Right kidney (tissue), 9 donors: ENCODE results near the gene COG1.
A peak's percentile ranks its signal among the peaks of the same experiment; 100 is the strongest.
"Not testable (repeated sequence)": the region's sequence is repeated elsewhere in the genome, so short reads cannot be mapped to it uniquely, and the experiment has no call there.

Experiments
- DNase-seq: peaks from one replicate; pipeline ENCODE4 v3.0.0-alpha.2; 2016
- long read RNA-seq, 8 donors: transcript quantifications; one replicate each; lab custom pipeline, GENCODE V29; 2026

The COG1 gene
- long read RNA-seq, donor 1, transcript COG1-201 (14 exons, 3,079 nt), result major isoform, 5 of 27 reads
- long read RNA-seq, donor 1, partial matches to known transcripts, result 21 of 27 reads
- long read RNA-seq, donor 1, other reads (novel, unspliced or antisense), result 0 of 27 reads
- long read RNA-seq, donor 2, partial matches to known transcripts, result 0 of 2 reads
- long read RNA-seq, donor 2, other reads (novel, unspliced or antisense), result 0 of 2 reads
- long read RNA-seq, donor 3, partial matches to known transcripts, result 0 of 1 reads
- long read RNA-seq, donor 3, other reads (novel, unspliced or antisense), result 0 of 1 reads
- long read RNA-seq, donor 4, partial matches to known transcripts, result 0 of 4 reads
- long read RNA-seq, donor 4, other reads (novel, unspliced or antisense), result 0 of 4 reads
- long read RNA-seq, donor 5, full-length matches to known transcripts, result 7 of 7 reads
- long read RNA-seq, donor 5, partial matches to known transcripts, result 0 of 7 reads
- long read RNA-seq, donor 5, other reads (novel, unspliced or antisense), result 0 of 7 reads
- long read RNA-seq, donor 6, partial matches to known transcripts, result 0 of 3 reads
- long read RNA-seq, donor 6, other reads (novel, unspliced or antisense), result 0 of 3 reads
- long read RNA-seq, donor 7, result 0 reads
- long read RNA-seq, donor 8, partial matches to known transcripts, result 0 of 4 reads
- long read RNA-seq, donor 8, other reads (novel, unspliced or antisense), result 0 of 4 reads

DNA sequence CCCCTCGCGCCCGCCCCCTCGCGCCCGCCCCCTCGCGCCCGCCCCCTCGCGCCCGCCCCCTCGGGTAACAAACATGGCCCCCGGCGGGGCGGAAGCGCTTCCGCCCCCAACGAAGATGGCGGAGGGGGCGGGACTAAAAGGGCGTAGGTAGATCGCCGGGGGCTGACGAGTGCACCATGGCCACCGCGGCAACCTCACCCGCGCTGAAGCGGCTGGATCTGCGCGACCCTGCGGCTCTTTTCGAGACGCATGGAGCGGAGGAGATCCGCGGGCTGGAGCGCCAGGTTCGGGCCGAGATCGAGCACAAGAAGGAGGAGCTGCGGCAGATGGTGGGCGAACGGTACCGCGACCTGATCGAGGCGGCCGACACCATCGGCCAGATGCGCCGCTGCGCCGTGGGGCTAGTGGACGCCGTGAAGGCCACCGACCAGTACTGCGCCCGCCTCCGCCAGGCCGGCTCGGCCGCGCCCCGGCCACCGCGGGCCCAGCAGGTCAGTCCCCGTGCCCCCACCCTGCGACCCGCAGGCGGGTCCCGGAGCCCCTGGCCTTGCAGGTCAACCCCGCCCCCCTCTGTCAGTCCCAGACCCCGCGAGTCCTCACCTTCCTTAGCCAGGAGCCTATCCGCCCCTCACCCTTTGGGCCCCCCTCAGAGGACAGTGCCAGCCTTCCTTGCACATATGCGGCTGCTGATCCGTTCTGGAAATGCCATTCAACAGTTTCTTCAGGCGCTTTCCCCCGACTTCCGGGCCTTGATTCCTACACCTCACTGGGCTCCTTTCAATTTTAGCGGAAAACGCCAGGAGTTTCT lies at the start of gene COG1:
TSS of gene COG1 (plus strand) at position 162 of the 808 bp plus-strand sequence. CDS start at position 177, 15 bp downstream.
- peak; percentile 93 for DNase-seq

- DNase-seq, result not testable (repeated sequence)
Measured at GRCh38 chr17:73144209-73144608, 48.6 kb upstream of the COG1 start.

DNA sequence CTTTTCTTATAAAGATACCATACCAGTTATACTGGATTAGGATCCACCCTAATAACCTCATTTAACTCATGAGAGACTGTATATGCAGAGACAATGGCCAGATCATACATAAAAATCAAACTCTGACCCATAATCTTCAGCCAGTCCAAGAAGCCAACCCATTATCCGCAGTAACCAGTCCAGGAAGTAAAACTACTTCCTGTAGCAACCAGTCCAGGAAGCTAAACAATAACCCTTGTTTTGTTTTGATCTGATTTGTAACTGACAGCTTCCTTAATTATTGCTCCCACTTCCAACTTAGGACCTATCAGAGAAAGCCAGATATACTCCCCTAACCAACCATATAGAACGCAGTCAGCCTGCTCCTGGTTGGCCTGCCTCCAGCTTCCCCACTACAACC lies 47.2 kb upstream of the COG1 start:
- DNase-seq, result no peak

GRCh38 chr17:73147791-73148190 lies 45.1 kb upstream of the COG1 start:
- DNase-seq, result not testable (repeated sequence)

DNA sequence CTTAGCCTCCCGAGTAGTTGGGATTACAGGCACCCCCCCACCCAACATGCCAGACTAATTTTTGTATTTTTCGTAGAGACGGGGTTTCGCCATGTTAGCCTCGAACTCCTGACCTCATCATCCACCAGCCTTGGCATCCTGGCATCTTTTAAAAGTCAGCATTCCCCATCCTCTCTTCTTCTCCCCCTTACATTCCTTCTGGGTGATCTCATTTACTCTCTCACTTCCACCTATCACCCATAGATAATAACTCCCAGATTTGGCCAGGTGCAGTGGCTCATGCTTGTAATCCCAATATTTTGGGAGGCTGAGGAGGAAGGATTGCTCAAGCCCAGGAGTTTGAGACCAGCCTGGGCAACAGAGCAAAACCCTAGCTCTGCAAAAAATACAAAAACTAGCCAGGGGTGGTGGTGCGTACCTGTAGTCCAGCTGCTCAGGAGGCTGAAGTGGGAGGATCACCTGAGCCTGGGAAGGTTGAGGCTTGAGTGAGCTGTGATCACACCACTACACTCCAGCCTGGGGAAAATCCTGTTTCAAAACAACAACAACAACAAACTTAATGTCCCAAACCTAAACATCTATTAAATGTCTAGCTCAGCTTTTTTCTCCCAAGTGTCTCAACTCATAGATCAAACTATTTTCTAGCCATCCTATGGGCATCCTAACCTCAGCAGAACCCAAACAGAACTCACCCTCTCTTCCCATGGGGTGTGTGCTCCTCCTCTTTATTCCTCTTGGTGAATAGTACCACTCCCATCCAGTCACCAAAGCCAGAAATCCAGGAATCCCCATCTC lies 44.1 kb upstream of the COG1 start:
- DNase-seq, result no peak

- not testable (repeated sequence) for DNase-seq
Measured at GRCh38 chr17:73150622-73151300, 42.1 kb upstream of the COG1 start.

- DNase-seq, result no peak
Measured at GRCh38 chr17:73151916-73152632, 40.8 kb upstream of the COG1 start.

- DNase-seq, result peak; percentile 60
Measured at GRCh38 chr17:73155410-73156165, 37.3 kb upstream of the COG1 start.

- DNase-seq, result peak; percentile 67
Measured at GRCh38 chr17:73156166-73156840, 36.6 kb upstream of the COG1 start.

GRCh38 chr17:73156887-73157520 lies 35.9 kb upstream of the COG1 start:
- no peak for DNase-seq

DNA sequence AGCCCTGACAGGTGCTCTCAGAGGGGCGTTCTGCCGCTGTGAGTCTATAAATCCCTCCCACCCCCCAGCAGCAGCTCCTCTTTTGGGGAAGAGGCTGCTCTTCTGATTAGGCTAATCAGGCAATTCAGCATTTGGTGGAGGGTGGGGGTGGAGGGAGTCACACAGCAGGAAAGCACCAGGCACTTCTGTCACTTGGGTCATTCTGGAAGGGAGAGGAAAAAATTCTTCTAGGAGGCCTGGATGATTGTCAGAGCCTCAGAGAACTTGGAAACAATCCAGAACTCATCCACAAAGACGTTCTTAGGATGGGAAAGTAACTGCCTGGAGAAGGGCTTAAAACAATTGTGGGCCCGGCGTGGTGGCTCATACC lies 35.3 kb upstream of the COG1 start:
- DNase-seq, result no peak

- DNase-seq, result no peak
Measured at GRCh38 chr17:73158133-73158532, 34.7 kb upstream of the COG1 start.

GRCh38 chr17:73160980-73161630 lies 31.8 kb upstream of the COG1 start:
- DNase-seq, result no peak

- DNase-seq, result no peak
Measured at GRCh38 chr17:73163043-73163442, 29.8 kb upstream of the COG1 start.

DNA sequence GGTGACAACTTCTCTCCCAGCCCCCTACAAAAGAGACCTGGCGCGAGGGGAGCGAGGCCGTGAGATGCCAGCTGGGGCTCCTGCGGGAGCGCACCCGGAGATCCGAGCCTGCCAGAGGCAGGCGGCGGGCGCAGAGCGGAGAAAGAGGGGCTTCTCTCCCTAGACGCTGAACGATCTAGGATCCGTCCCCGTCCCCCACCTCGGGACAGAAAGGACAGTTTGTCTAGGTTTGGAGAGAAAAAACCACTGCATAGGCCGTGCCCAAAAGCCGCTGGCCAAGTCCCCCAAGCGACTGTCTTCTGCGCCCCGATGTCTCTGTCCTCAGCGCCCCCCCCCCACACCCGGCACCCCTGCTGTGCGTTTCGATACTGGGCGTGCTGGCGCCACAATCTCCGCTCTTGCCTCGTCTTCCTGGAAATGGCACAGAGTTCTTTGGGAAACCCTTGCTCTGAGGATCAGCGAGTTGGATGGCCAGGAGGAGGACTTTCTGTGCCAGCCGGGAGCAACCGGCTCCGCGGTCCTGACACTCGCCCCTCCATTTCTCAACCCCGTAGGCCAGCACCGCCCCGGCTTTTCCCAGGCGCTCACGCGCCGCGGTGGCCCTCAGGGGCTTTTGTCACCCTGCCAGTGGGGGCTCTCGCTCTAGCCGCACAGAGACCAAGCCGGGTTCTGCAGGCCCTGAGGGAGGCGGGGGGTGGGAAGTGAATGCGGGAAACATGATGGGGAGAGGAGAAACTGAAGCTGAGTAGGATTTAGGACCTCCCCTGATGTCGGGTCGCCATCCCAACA lies 27.0 kb upstream of the COG1 start:
- peak; percentile 59 for DNase-seq

GRCh38 chr17:73166731-73167581 lies 25.9 kb upstream of the COG1 start:
- DNase-seq, result no peak
